ENCODE data around the gene PPIL4. TPM values are rescaled to one million over a fixed set of nuclear protein-coding genes. Genes with fewer than 3 reads are reported as not detected.

Gene PPIL4
- total RNA-seq, 4 donors from 2014 or later, result 17.8 to 28.1 (median 24.0) TPM

DNA sequence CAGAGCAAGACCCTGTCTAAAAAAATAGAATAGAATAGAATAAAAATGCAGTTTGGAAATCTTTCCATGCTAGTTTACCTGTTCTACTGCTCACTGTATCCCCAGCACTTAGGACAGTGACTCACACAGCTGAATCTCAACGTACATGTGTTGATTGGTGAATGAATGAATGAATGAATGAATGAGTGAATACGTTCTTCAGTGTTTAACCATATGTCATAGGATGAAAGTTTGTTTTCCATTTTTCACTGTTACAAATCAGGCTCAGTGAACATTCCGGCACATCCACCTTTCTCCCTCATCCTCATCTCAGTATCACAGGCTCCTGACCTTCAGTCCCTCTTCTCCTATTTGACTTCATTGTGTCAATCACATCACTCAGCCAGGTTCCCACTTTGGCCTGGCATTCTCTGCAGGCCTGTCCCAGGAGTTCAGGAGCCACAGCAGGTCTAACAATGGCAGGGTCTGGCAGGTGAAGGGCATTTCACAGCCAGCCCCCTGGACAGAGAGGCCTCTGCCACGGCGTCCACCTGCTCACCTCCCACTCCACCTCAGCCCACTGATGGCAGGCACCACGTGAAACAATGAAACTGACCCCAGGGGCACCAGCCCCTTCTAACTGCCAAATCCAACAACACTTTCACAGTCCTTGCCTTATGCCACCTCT lies 68.9 kb downstream of the PPIL4 start:
- no peak for TF ChIP-seq POLR2A (IDR thresholded peaks at IDR 0.05)
- TF ChIP-seq, protein P1, sequence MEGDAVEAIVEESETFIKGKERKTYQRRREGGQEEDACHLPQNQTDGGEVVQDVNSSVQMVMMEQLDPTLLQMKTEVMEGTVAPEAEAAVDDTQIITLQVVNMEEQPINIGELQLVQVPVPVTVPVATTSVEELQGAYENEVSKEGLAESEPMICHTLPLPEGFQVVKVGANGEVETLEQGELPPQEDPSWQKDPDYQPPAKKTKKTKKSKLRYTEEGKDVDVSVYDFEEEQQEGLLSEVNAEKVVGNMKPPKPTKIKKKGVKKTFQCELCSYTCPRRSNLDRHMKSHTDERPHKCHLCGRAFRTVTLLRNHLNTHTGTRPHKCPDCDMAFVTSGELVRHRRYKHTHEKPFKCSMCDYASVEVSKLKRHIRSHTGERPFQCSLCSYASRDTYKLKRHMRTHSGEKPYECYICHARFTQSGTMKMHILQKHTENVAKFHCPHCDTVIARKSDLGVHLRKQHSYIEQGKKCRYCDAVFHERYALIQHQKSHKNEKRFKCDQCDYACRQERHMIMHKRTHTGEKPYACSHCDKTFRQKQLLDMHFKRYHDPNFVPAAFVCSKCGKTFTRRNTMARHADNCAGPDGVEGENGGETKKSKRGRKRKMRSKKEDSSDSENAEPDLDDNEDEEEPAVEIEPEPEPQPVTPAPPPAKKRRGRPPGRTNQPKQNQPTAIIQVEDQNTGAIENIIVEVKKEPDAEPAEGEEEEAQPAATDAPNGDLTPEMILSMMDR (IDR thresholded peaks at IDR 0.05), result no peak
- DNase-seq (ENCODE audit: low spot score in 2 of 2), result no peak
- WGBS, 2 donors, result 69 to 71% methylated on average over 6 of the region's 6 CpGs
- intact Hi-C loops (cut with DNase I; ENCODE audit: low total_unique reads), result no loop called here
- no peak overlapping the region for H3K4me3 ChIP-seq (ENCODE audit: low read depth, poor library complexity, severe bottlenecking)

DNA sequence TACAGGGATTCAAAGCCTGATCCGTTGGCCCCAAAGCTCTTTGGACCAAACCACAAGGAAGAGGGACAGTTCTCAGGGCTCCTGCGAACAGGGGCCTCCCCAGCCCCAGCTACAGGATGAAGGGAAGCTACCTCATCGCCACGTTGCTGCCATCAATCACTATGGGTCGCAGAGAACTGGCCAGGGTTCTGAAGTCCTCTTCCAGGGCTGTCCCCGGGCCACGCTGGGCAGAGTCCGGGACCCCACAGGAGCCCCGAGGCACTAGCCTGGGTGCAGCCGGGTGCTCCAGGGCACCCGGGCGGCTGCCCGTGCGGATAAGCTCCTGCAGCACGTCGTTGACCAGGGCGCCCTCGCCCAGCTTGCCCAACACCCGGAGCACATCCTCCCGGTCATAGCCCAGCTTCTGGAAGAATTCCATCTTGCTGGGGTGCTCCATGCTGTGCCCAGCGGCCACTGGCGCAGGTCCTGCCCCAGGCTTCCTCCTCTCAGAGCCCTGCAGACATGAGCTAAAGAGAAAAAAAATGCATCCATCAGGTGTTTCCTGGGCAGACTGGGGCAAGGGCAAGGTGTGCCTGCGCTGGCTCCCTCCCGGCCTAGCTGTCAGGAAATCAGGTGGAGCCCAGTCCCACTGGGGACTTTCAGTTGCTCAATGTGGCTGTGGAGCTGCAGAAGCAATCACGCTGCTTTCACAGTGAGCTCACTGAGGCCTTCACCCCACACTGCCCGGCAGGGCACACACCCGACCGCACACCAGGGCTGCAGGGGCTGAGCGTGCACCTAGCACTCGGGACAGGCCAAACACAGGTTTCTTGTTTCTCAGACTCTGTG lies 71.5 kb downstream of the PPIL4 start:
- intact Hi-C loops (cut with DNase I; ENCODE audit: low total_unique reads), result no loop called here
- H3K4me3 ChIP-seq (ENCODE audit: low read depth, poor library complexity, severe bottlenecking), result no peak overlapping the region
- DNase-seq (ENCODE audit: low spot score in 2 of 2), result no peak
- no peak for TF ChIP-seq POLR2A (IDR thresholded peaks at IDR 0.05)
- TF ChIP-seq, protein P1 (IDR thresholded peaks at IDR 0.05), result no peak
- 62 to 74% methylated on average over 17 to 27 of the region's 30 CpGs for WGBS, 2 donors

DNA sequence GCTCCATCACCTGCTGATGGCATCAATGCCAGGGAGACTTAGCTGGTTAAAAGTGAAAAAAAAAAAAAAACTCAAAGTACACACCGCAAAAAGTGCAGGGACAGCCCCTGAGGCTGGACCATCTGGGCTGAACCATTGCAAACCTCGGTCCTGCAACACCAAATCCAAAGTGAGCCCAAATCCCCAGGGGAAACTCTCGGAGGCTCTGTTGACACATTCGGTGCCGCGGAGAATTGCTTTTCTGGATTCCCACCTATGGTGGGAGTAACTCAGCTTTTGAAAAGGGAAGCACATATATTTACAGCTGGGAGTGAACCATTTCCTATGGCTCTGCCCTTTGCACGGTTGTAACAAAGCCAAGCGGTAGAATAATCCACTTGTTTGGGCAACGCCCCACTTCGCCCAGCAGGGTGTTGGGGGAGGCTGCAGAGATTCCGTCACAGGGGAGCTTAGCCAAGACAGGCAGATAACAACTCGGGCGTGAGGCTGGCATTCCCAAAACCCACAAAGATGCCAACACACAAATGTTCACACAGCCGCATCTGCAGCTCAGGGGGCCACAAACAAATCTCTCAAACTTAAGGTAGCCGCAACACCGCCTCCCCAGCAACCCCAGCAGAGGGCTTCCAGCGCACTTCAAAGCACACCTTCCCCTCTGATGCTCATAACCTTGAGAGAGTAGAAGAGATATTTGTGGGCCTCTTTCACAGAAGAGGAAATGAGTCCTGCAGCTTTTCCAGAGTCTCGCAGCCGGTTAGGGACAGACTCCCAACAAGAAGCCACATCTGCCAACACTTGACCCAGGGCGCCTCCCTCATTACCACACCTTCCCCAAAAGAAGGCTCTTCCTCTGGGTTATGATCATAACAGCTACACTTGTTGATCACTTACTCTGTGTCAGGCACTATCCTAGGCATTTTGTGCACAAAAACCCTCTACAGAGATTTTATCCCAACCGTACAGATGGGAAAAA lies 72.5 kb downstream of the PPIL4 start:
- no peak for DNase-seq (ENCODE audit: low spot score in 2 of 2)
- TF ChIP-seq, protein P1 (IDR thresholded peaks at IDR 0.05), result no peak
- TF ChIP-seq POLR2A (IDR thresholded peaks at IDR 0.05), result no peak
- 46 to 56% methylated on average over 17 to 21 of the region's 21 CpGs for WGBS, 2 donors
- H3K4me3 ChIP-seq (ENCODE audit: low read depth, poor library complexity, severe bottlenecking), result no peak overlapping the region
- intact Hi-C loops (cut with DNase I; ENCODE audit: low total_unique reads), result no loop called here

DNA sequence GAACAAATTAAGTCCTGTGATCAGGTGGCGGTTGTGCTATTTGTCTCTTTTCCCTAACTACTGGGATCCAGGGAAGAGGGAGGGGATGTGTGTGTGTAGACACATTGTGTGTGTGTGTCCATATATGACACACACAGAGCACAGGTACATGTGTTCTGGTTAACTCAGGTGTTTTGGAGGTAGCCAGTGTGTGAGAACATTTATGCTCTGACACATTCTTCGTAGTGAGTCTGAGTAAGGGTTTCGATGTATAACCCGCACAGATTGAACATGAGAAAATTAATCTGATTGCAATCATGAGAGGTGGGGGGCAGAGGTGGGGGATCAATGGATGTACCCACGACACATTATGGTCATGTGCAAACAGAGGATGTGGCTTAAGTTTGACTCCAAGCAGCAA lies 73.6 kb downstream of the PPIL4 start:
- 95 to 96% methylated on average over 5 of the region's 5 CpGs for WGBS, 2 donors
- no peak for DNase-seq (ENCODE audit: low spot score in 2 of 2)
- no peak for TF ChIP-seq POLR2A (IDR thresholded peaks at IDR 0.05)
- TF ChIP-seq, protein P1 (IDR thresholded peaks at IDR 0.05), result no peak
- intact Hi-C loops (cut with DNase I; ENCODE audit: low total_unique reads), result no loop called here
- H3K4me3 ChIP-seq (ENCODE audit: low read depth, poor library complexity, severe bottlenecking), result no peak overlapping the region

DNA sequence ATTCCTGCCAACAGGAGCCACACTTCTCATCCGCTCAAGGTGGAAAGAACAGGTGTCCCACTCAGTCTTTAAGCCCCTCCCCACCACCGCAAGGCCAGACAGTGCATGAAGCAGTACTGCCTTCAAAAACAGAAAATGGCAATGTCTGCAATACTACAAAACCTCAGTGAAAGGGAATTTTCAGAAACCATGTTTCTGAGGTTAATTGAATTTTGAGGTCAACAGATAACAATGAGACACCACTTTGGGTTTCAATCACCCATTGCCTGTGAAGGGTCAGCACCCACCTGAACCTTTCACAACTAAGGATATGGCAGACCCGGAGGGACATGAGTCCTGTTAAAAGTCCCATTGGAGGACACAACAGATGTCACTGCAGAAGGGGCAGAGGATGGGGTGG lies 74.0 kb downstream of the PPIL4 start:
- no peak for DNase-seq (ENCODE audit: low spot score in 2 of 2)
- 68 to 98% methylated on average over 3 of the region's 3 CpGs for WGBS, 2 donors
- intact Hi-C loops (cut with DNase I; ENCODE audit: low total_unique reads), result no loop called here
- H3K4me3 ChIP-seq (ENCODE audit: low read depth, poor library complexity, severe bottlenecking), result no peak overlapping the region
- TF ChIP-seq, protein P1 (IDR thresholded peaks at IDR 0.05), result no peak
- TF ChIP-seq POLR2A (IDR thresholded peaks at IDR 0.05), result no peak
